ENCODE results near the gene DNAH14. TPM values are rescaled to one million over a fixed set of nuclear protein-coding genes. Genes with fewer than 3 reads are reported as not detected.

DNAH14 gene
- 12.9 to 15.4 TPM (median 14.5 TPM) in 5 replicates for total RNA-seq (2022; extraction: Qiagen RNA extraction)

DNA sequence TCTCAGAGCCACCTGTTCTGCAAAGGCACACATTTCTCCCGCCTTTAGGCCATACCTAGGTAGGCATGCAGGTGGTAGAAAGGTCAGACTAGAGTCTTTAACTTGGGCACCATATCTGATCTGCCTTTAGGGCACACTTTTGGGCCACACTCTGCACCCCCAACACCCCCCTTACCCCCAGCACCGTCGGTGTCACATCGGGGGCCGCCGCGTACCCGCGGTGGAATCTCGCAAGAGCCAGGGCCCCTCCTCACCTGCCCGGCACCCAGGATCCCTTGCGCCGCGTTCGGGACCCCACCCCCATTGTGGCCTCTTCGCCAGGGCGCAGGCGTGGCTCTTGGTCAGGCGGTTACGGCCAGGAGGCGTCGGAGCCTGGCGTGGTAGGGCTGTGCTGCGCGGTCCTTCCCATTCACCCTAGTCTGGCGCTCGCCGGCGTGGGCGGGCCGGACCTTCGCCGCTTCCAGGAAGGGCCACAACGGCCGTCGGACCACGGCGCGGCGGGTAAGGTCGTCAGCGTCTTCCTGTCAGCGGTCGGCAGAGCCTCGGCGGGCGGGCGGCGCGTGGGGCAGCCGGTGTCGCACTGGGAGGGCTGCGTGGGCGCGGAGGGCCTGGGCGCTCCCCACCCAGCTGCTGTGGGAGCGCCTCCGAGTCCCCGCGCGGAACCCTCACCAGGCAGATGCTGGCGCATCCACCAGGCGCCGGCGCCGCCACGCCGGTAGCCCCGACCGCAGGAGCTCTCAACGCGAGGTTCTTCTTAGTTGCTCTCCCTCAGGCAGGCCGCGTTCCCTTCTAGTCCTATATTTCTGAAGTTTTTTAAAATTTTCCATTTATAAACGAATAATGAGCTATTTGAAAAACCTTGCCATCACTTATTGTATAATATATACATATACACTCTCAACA, at the start of gene DNAH14:
Gene DNAH14, plus strand, starts transcription at position 341 of the 903 bp plus-strand sequence. CDS start 23,028 bp downstream, outside the sequence.

DNA sequence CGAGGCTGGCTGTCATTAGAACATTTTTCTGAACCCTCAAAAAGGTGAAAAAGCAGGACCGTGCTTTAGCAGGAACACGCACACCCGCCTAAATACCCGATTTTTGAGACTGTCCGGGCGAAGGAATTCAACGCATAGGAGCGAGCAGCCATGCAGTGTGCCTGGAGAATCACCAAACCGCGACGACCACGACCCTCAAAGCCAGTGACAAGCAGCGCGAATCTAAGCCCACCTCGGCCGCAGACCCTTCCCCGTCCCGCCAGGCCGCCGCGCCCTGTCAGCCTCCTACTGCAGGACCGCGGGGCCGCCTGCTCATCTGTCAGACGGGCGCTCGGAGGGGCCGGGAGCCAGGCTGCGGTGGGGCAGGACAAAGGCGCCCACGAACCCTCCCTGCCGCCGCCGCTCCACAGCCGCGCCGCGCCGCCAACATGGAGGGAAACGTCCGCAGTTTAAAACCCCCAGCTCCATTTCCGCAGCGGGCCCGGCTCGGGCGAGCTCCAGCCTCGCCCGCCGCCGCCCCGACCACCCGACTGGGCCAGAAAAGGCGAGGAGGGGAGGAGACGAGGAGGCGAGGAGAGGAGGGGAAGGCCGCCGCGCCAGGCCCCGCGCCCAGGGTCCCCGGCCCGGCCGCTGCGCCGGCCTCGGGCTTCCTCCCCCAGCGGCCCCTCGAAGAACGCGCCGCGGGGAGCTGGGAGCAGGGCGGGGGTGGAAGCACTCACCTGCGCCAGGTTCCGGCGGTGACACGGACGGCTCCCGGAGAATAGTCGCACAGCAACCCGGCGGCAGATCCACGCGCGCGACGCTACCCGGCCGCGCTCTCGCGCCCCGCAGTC, 498.0 kb downstream of the DNAH14 start, which contains the start of gene LBR:
Gene LBR, minus strand, starts transcription at position 804 of the 833 bp plus-strand sequence. CDS start 3,963 bp downstream, outside the sequence.

All from A549 treated with AZD2906 at 1 μM for 4 hours (cell line).